Left renal pelvis (tissue), 4 donors: ENCODE measurements around the gene CTDP1. TPM values are rescaled to one million over a fixed set of nuclear protein-coding genes. Genes with fewer than 3 reads are reported as not detected.

ENCODE experiments used
- DNase-seq, 4 donors: peaks; one replicate each; pipeline ENCODE4 v3.0.0-alpha.2; 2013; ENCODE audit warnings: low read depth in 4 of 4, low spot score in 3 of 4
- polyA plus RNA-seq, 4 donors: library from polyadenylated mRNA; unstranded; fragments of 120-200 nt; gene quantifications; one replicate each; pipeline ENCODE4 v1.2.1, GENCODE V29; 2013; ENCODE audit not compliant: insufficient read length in 4 of 4

CTDP1 gene
- polyA plus RNA-seq, 4 donors = 9.5 to 15.3 (median 11.7) TPM

GRCh38 chr18:79789901-79790890, 110.6 kb downstream of the CTDP1 start:
- DNase-seq = no peak

DNA sequence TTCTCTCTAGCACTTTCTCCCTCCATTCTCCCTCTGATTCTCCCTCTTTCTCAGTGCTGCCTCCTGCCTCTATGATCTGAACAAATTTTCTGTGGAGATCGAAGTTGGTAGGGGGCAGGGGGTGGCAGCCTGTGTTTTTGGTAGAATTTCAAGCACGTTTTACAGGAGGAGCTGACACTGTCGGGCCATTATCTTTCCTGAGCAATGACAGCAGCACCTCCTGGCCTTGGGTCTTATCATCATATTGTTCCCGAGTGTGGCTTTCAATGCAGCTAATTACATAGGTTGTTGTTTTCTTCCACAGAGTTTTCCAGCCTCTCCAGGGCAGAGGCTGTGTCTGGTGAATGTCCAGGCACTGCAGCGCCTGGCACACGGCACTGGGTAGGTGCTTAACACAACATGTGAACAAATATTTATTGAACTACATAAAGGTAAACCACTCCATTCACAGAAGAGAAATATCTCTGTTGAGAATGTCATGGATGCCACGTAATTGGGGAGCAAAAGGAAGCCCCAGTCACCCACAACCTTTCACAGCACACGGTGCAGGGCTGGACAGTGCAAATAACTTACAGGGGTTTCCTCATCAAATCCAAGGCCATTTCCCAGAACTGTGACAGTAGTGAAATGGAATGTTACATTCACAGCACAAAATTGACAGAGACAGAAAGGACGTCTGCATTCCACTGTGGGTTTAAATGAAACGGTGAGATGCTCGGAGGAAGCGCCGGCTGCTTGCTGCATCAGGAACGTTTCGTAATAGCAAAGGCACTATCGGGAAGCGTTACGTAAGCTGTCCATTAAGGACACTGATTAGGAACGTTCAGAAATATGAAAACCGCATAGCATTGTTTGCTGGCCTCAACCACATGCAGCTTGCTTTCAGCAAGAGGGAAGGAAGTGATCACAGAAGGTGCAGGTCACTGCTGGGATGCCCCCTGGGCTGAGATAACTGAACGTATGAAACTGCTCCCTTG, 111.7 kb downstream of the CTDP1 start:
- no peak for DNase-seq

- DNase-seq = no peak
Observed at GRCh38 chr18:79792096-79792987, 112.7 kb downstream of the CTDP1 start.

GRCh38 chr18:79792988-79793355, 113.4 kb downstream of the CTDP1 start:
- DNase-seq = no peak

GRCh38 chr18:79794846-79795245, 115.2 kb downstream of the CTDP1 start:
- no peak for DNase-seq

GRCh38 chr18:79795446-79795845, 115.8 kb downstream of the CTDP1 start:
- no peak for DNase-seq

GRCh38 chr18:79796016-79796415, 116.4 kb downstream of the CTDP1 start:
- no peak for DNase-seq

GRCh38 chr18:79796531-79797405, 117.2 kb downstream of the CTDP1 start:
- no peak for DNase-seq

GRCh38 chr18:79797518-79798345, 118.1 kb downstream of the CTDP1 start, which contains the start of gene KCNG2:
Gene KCNG2, plus strand, starts transcription at chr18:79797938. Its CDS starts 65,730 bp downstream, at chr18:79863668.
- DNase-seq = no peak

GRCh38 chr18:79798346-79798998, 118.9 kb downstream of the CTDP1 start:
- DNase-seq = no peak

DNA sequence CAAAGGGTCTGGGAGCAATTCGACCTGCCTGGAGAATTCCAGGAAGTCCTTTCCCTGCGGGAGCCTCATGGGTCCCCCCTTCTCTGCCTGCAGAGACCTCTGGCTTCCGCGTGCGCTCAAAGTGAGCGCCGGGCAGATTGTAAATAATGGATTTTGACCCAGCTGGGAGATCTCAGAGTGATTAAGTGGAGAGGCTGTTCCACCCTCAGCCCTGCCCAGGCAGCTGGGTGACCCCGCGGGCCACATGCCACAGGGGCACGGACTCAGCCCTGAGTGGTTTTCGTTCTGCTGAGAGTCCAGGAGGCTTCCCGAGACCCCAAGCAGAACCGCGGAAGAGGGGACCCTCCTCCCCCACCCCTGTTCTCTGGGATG, 119.4 kb downstream of the CTDP1 start:
- DNase-seq = no peak

DNA sequence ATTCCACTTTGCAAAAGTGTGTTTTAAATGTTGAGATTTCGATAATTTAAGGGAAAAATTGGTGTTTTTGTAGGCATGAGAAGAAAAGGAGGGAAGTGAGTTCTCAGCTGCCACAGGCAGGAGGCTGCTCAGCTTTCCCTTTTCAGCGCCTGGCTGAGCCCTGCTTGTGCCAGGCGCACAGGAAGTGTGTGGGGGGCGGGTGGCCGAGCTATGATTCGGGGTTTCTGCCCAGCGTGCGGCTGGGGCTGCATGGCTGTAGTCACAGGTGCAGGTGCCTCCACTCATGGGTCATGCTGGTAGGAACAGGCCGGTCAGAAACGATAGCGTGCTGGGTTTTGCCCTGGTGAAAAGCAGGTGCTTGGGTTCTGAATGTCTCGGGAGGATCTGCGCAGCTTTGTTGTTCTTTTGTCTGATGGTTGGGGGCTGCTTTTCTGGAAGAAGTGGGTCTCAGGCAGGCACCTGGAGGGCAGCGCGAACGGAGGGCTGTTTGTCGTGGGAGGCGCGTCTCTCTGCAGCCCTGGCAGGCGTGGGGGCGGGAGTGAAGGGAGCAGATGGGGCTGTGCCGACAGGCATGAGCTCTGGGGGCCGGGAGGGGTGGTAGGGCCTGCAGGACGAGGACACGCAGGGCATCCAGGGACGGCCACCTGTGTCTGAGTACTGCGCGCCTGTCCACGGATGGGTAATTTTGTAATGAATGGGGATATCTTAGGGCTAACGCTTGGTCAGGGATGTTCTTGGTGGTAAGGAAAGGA, 120.2 kb downstream of the CTDP1 start:
- DNase-seq = no peak

- no peak for DNase-seq
Observed at GRCh38 chr18:79800371-79801180, 121.0 kb downstream of the CTDP1 start.

- no peak for DNase-seq
Observed at GRCh38 chr18:79801217-79801616, 121.6 kb downstream of the CTDP1 start.

GRCh38 chr18:79801641-79802040, 122.0 kb downstream of the CTDP1 start:
- no peak for DNase-seq

GRCh38 chr18:79802298-79802697, 122.7 kb downstream of the CTDP1 start:
- DNase-seq = no peak
